Bone marrow (tissue), 2 donors: ENCODE data around the gene KLHDC8A.

Experiments
- DNase-seq, 2 donors: peaks; one replicate each; lab custom pipeline; 2025; lab: John Stamatoyannopoulos, UW

Gene KLHDC8A

GRCh38 chr1:205343431-205344065 lies 13.2 kb downstream of the KLHDC8A start:
- DNase-seq, result no peak

DNA sequence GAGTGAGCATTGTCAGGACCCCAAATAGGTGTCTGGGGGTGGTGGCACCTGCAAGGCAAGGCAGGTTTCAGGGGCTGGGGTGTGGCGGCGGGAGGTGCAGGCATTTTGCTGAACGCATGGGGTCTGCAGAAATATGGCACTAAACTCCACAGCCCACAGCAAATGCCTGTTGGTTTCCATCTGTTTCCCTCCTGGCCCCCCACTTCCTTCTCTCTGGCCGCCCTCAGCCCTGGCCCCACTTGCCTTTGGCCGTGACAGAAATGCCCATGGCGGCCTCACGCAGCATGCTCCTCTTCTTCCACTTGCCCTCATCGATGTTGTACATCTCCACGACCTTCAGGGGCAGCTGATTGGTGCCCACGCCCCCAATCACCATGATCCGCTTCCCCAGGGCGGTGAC lies 13.7 kb downstream of the KLHDC8A start:
- DNase-seq, result no peak

- DNase-seq, result no peak
These were observed 16.0 kb downstream of the KLHDC8A start for GRCh38 chr1:205340676-205341075.

DNA sequence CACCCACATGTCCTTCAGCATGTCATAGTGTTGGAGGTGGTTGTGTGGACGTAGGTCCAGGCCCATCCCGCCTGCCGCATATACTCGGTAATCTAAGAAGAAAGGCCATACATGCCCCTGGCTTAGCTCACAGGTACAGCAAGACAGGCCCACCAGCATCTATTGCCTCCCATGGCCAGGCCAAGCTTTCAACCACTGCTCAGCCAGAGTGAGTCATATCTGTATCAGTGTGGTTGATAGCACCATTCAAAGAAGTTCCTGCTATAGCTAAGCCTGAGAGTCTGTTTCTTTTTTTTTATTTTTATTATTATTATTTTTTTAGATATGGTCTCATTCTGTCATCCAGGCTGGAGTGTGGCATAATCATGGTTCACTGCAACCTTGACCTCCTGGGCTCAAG lies 17.0 kb downstream of the KLHDC8A start:
- no peak for DNase-seq

DNA sequence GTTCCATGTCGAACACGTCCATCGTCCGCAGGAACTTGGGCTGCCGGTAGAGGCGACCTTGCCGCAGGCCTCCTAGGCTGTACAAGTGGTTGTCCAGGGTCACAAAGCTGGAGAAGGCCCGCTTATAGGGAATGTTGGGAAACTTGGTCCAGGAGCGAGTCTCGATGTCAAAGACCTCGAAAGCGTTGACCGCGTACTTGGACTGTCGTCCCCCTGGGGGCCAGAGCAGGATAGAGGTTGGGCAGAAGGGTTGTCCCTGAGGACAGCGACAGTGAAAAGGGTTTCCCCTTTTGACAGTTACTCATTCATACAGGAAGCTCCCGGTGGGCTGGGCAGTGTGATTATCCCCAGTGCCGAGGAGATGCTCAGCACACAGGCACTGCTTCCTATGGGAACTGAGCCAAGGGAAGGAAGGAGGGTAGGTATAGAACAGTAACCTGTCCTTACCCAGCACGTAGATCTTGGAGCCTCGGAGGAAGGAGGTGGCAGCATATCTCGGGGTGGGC lies 17.5 kb downstream of the KLHDC8A start:
- no peak for DNase-seq

DNA sequence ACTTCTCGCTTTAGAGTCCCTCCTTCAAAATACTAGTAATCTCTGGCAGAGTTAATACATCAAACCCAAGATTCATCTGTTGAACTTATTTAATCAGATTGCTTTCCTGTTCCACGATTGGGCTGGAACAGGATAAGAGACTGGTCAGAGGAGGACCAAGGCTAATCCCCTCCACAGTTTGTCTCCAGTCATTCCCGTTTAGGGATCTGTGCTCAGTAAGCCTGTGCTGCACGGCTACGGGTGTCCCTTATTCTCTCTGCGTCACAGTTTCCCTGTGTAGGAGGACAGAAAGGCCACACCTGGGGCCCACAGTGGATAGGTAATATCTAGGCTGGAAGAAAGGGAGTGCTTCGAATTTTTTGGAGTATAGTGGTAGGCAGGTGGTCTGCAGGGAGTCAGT lies 18.7 kb downstream of the KLHDC8A start:
- DNase-seq, result no peak

- no peak for DNase-seq
These were observed 19.2 kb downstream of the KLHDC8A start for GRCh38 chr1:205337481-205337880.

GRCh38 chr1:205335692-205336091 lies 21.0 kb downstream of the KLHDC8A start:
- DNase-seq, result peak; percentile 34 to 61

DNA sequence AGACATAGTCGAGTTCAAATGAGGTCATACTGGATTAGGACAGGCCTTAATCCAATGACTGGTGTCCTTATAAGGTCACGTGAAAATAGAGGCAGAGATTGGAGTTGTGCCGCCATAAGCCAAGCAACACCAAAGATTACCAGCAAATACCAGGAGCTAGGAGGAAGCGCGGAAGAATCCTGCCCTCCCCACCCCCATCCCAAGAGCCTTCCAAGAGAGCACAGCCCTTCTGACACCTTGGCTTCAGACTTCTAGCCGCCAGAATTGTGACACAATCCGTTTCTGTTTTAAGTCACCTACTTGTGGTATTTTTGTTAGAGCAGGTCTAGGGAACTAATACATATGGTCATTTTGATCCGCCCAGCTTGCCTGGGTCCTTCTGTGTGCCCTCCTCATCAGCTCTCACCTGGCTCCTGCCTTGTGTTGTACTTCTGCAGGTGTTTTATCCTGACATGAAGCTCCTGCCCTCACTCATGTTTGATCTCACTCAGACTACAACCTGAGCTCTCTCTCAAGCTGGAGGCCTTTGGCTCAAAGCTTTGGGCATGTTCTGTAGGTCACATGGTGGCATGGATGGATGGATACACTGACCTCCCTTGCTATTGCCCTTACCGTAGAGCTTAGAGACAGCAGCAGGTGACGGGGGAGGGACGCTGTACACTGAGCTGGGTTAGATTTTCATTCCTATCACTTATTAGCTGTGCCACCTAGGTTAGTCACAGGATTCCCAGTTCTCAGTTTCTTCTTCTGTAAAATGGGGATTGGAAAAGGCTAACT lies 24.5 kb downstream of the KLHDC8A start:
- no peak for DNase-seq

GRCh38 chr1:205330150-205330549 lies 26.6 kb downstream of the KLHDC8A start:
- no peak for DNase-seq

GRCh38 chr1:205329719-205330118 lies 27.0 kb downstream of the KLHDC8A start:
- no peak for DNase-seq

DNA sequence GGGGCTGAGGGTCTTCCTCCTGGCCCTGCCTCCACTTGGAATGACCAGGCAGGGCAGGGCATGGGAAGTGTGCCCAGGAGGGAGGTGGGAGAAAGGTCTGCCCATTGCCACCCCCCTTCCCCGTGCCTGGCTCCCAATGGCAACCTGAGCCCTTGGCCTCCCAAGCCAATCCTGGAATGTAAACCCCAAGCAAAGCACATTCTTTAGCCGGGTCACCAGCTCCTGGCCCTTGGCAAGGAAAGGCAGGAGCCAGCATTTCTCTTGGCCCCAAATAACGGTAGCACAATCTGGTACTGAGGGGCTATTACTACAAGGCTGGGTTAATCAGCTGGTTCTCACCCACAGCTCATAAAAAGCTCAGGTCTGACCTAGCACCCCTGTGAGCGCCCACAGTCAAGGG lies 28.2 kb downstream of the KLHDC8A start:
- no peak for DNase-seq

GRCh38 chr1:205326812-205327466 lies 29.8 kb downstream of the KLHDC8A start:
- DNase-seq, result no peak

DNA sequence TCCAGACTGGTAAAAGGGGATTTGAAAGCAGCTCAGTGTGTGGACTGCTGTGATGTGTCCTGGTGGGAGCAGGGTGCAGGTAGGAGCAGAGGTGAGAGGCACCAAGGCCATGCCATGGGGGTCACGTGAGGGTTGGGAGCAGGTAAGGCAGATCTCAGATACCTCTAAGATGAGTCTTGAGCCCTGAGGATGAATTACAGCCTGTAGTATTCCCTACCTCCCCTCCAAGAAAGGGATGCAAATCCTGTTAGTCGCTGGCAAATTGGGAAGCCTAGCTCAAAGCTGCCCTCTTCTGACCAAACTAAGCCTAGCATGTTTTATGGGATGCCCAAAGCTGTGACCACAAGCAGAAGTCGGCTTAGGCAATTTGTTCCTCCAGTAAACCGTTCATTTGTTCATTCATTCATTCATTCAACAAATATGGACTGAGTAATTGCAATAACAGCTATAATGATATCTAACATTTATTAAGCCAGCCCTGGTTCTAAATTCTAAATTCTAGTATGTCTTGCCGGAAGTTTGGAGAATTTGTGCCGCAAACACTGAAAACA lies 31.3 kb downstream of the KLHDC8A start:
- peak in 1 of 2 donors; percentile 54 for DNase-seq

- DNase-seq, result no peak
These were observed 31.9 kb downstream of the KLHDC8A start for GRCh38 chr1:205324781-205325180.

DNA sequence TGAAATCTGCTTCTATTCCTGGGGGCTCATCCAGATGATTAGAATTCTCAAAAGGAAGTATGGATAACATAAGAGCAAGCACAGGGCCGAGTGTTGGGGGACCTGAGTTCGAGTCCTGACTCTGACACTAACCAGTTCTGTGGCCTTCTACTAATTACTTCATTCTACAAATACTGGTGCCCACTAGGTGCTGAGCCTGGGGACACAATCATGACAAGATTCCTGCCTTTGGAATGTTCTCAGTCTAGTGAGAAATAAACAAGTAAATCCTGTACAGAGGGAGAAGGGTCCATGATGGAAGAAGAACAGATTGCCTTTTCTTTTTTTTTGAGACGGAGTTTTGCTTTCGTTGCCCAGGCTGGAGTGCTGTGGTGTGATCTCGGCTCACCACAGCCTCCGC lies 32.9 kb downstream of the KLHDC8A start:
- DNase-seq, result no peak

- DNase-seq, result no peak
These were observed 34.8 kb downstream of the KLHDC8A start for GRCh38 chr1:205321959-205322283.

DNA sequence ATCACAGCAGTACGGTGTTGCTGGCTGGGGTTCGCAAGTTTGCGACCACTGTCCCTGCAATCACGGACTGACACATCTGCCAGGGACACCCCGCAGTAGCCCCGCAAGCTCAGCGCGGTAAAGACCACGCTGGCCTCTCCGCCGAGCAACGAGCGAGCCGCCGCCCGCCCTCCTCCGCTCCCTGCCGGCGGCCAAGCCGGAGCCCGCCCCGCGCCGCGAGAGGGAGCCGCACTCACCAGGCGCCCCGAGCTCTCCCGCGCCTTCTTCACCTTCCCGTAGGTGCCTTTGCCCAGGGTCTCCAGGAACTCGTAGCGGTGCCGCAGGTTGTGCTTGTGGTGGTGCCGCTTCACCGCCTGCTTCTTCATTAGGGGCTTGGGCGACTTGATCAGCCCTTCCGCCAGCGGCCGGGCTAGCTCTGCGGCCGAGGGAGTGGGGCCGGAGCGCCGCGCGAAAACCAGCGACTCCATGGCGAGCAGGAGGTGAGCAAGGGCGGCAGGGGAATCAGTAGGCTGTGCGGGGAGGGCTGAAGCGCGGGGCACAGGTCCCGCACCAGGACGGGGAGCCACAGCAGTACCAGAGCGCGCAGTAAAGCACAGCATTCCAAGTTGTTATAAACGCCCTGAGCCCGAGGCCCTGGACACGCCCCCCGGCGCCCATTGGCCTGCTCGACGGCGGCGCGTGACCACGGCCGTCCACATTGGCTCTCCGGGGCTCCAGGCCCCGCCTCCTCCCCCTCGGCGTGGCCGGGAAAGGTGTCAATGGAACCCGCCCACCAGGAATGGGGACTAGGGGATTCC lies 35.4 kb downstream of the KLHDC8A start, which contains the start of gene NUAK2:
NUAK2 (minus strand) TSS at position 584 of the 797 bp plus-strand sequence; CDS start at position 467, 117 bp downstream.
- peak; percentile 56 to 60 for DNase-seq

- peak in 1 of 2 donors; percentile 78 for DNase-seq
These were observed 37.4 kb downstream of the KLHDC8A start for GRCh38 chr1:205319081-205320018.

DNA sequence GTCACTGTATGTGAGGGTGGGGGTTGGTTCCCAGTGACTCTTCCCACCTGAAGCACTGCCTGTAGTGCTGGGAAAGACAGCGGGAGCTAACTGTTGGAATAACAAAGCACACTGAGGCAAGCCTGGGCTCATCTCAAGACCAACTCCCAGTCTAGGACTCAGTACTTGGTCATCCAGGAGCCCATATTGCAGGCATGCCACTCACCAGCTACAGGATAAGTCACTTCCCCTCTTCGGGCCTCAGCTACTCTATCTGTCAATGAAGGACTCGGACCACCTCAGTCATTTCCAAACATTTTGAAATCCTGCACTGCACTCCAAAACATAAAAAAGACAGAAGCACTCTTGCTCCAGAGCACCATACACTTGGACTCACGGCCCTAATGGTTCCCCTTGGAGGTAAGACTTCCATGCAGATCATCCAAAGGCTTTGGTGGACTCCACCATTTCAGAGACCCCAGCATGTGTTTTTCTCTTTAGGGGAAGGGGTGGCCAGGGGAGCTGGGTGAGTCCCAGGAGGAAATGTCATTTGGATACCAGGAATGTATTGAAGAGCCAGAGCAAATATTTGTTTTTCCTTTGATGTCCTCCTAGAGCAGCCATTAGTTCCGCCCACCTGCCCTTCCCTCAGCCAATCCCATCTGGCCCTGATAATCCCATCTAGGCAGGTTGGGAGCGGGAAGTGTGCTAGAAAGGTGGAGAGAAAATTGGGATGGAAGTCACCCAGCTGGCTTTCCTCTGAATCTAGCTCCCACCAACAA lies 38.3 kb downstream of the KLHDC8A start:
- DNase-seq, result no peak
